WERI-Rb-1 (cell line): ENCODE data around the gene CHCT1.
"Not testable (repeated sequence)": the region's sequence is repeated elsewhere in the genome, so short reads cannot be mapped to it uniquely, and the experiment has no call there.

Experiments used
- DNase-seq: peaks from one replicate; pipeline ENCODE4 v3.0.0-alpha.2; 2020
- H3K27ac ChIP-seq: fragments of 250-450 bp; sonication (Bioruptor Pico); 2 replicates; pipeline ENCODE4 v1.5.1; 2020; ENCODE audit warnings: mild to moderate bottlenecking, moderate library complexity
- H3K27me3 ChIP-seq: fragments of 250-450 bp; sonication (Bioruptor Pico); 2 replicates; pipeline ENCODE4 v1.5.1; 2021; ENCODE audit warnings: mild to moderate bottlenecking, low read depth, moderate library complexity; ENCODE audit not compliant: insufficient read depth, severe bottlenecking
- H3K36me3 ChIP-seq: fragments of 250-450 bp; sonication (Bioruptor Pico); 2 replicates; pipeline ENCODE4 v1.5.1; 2020; ENCODE audit warnings: mild to moderate bottlenecking, moderate library complexity
- H3K4me3 ChIP-seq: 2 replicates; pipeline ENCODE4 v1.5.1; 2011; ENCODE audit warnings: low read depth, mild to moderate bottlenecking, control low read depth, low read length
- H3K9me3 ChIP-seq: fragments of 250-450 bp; sonication (Bioruptor Pico); 2 replicates; pipeline ENCODE4 v1.5.1; 2021; ENCODE audit warnings: mild to moderate bottlenecking, moderate library complexity; ENCODE audit not compliant: severe bottlenecking
- TF ChIP-seq, protein P1 (sequence below): IDR thresholded peaks from 2 replicates; pipeline ENCODE4 v1.5.1; 2011; ENCODE audit warnings: low read depth, mild to moderate bottlenecking, control low read depth, inconsistent platforms, low read length

The CHCT1 gene

DNA sequence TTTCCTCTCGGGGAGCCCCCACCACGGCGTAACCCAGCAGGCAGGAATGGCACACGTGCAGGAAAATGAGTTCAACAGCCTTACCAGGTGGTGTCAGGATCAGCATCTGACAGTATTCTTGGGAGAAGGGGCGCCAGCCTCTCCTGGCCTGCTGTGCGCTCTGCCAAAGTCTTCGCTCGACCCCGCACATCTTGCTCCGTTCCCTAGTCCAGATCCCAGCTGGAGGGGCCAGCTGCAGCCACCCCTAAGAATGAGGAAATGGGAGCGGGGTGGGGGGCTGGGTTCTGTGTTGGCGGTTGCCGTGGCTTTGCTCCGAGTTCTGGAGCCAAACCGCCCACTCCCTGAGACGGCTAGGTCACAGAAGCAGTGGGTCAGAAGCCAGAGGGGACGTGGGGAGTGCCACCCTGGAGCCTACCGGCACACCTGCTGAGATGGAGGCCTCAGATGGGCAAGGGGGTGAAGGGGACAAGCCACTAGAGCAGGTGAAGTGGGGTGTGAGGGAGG, at the start of gene CHCT1:
TSS of gene CHCT1 (plus strand) at position 328 of the 504 bp plus-strand sequence. CDS start at position 432, 104 bp downstream.
- H3K4me3 ChIP-seq, result peak within 1 kb of the TSS; percentile 39
- 0 out of 2 replicates have a peak within 1 kb of the TSS, but pooled peaks have one; percentile 20 for H3K27ac ChIP-seq
- H3K36me3 ChIP-seq, result no peaks in the 10 kb centered on the region
- TF ChIP-seq, protein P1, sequence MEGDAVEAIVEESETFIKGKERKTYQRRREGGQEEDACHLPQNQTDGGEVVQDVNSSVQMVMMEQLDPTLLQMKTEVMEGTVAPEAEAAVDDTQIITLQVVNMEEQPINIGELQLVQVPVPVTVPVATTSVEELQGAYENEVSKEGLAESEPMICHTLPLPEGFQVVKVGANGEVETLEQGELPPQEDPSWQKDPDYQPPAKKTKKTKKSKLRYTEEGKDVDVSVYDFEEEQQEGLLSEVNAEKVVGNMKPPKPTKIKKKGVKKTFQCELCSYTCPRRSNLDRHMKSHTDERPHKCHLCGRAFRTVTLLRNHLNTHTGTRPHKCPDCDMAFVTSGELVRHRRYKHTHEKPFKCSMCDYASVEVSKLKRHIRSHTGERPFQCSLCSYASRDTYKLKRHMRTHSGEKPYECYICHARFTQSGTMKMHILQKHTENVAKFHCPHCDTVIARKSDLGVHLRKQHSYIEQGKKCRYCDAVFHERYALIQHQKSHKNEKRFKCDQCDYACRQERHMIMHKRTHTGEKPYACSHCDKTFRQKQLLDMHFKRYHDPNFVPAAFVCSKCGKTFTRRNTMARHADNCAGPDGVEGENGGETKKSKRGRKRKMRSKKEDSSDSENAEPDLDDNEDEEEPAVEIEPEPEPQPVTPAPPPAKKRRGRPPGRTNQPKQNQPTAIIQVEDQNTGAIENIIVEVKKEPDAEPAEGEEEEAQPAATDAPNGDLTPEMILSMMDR, result no peak
- H3K9me3 ChIP-seq, result peaks cover 2% of the 10 kb centered on the region
- DNase-seq, result no peak
- H3K27me3 ChIP-seq, result no peaks in the 10 kb centered on the region

DNA sequence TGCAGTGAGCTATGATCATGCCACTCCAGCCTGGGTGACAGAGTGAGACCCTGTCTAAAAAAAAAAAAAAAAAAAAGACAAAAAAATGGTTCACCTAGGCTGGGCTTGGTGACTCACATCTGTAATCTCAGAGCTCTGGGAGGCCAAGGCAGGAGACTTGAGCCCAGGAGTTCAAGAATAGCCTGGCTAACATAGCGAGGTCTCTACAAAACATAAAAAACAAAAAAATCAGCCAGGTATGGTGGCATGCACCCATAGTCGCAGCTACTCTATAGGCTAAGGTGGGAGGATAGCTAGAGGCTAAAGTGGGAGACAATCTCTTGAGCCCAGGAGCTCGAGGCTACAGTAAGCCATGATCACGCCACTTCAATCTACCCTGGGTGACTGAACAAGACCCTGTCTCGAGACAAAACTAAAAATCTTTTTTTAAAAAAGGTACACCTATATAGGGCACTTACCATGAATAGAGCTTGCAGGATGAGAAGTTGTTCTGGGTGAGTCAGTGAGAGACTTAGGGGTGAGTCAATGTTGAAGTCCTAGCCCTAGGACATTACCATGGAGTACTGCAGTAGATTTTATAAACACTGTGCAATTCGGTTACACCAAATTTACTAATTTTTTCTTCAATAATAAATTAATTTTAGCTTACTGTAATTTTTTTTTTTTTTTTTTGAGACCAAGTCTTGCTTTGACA, 49.4 kb upstream of the CHCT1 start:
- Histone ChIP-seq H3K9me3 (no peaks in the 10 kb centered on the region), H3K36me3 (no peaks in the 10 kb centered on the region), H3K27ac (no peak overlapping the region), H3K27me3 (no peaks in the 10 kb centered on the region), H3K4me3 (no peak overlapping the region)
- TF ChIP-seq, protein P1, result no peak
- no peak for DNase-seq

DNA sequence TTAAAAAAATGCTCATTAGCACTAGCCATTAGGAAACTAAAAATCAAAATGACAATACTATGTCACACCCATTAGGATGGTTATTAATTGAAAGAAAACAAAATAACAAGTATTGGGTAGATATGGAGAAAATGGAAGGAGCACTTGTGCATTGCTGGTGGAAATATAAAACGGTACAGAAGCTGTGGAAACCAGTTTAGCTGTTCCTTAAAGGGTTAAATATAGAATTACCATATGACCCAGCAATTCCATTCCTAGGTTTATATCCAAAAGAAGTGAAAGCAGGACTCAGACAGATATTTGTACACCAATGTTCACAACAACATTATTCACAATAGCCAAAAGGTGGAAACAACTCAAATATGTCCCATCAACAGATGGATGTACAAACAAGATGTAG, 44.1 kb upstream of the CHCT1 start:
- not testable (repeated sequence) for DNase-seq, H3K27me3 ChIP-seq, H3K4me3 ChIP-seq, H3K36me3 ChIP-seq, H3K9me3 ChIP-seq, H3K27ac ChIP-seq

DNA sequence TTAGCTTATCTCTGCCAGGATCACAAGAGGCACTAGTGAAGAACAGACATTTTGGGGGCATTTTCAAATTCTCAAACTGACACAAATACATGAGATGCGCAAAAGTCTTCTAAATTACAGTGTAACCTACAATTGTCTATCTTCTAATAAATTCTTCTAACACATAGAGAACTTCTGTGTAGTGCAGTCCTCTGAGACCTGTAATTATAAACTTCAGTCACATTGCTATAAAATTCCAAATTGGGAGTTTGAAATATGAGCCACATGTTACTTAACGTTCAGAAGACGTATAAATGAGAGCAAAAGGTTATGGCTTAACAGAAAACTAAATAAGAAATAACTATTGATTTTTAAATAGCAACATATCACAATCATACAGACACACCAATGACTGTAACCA, 42.8 kb upstream of the CHCT1 start:
- H3K4me3 ChIP-seq, H3K9me3 ChIP-seq, H3K27ac ChIP-seq, H3K36me3 ChIP-seq, DNase-seq, H3K27me3 ChIP-seq: not testable (repeated sequence)

DNA sequence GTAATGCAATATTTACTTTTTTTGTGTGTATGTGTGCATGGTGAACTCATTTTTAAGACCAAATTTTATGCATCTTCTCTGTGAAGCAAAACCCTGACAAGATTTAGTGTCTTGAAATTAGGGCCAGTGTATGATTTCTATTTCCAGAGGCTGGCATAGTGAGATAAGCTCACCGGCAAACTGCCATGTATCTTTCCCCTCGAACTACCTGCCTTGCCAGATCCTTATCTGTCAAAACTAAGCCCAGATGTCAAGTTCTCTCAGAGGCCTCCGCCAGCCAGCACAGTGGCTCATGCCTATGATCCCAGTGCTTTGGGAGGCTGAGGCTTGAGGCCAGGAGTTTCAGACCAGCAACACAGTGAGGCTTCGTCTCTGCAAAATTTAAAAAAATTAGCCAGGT, 40.3 kb upstream of the CHCT1 start:
- Histone ChIP-seq H3K27ac (no peak overlapping the region), H3K27me3 (no peaks in the 10 kb centered on the region), H3K9me3 (no peaks in the 10 kb centered on the region), H3K36me3 (no peaks in the 10 kb centered on the region), H3K4me3 (no peak overlapping the region)
- no peak for DNase-seq
- TF ChIP-seq, protein P1, result no peak

DNA sequence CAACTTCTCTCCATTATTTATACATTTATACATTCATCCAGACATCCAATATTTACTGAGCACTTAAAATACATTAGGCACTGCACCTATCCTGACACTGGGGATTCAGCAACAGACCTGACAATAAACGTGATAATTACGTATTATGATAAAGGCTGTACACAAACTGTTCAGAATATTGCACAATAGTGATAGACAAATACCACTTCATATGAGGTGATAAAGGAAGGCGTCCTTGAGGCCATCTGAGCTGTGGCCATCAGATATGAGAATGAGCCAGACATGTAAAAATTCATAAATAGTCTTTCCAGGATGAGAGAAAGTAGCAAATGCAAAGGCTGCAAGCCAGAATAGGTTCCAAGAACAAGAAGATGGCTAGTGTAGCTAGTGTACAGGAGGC, 38.9 kb upstream of the CHCT1 start:
- H3K9me3 ChIP-seq, result no peaks in the 10 kb centered on the region
- no peaks in the 10 kb centered on the region for H3K36me3 ChIP-seq
- no peak for DNase-seq
- H3K27me3 ChIP-seq, result no peaks in the 10 kb centered on the region
- no peak overlapping the region for H3K27ac ChIP-seq
- TF ChIP-seq, protein P1, result no peak
- H3K4me3 ChIP-seq, result no peak overlapping the region

DNA sequence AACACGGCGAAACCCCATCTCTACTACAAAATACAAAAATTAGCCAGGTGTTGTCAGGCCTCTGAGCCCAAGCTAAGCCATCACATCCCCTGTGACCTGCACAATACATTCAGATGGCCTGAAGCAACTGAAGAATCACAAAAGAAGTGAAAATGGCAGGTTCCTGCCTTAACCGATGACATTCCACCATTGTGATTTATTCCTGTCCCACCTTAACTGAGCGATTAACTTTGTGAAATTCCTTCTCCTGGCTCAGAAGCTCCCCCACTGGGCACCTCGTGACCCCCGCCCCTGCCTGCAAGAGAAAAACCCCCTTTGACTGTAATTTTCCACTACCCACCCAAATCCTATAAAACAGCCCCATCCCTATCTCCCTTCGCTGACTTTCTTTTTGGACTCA, 37.4 kb upstream of the CHCT1 start:
- not testable (repeated sequence) for H3K27ac ChIP-seq, DNase-seq, H3K9me3 ChIP-seq

More for the DNA sequence above, 37.4 kb upstream of the CHCT1 start:
- H3K36me3 ChIP-seq, H3K27me3 ChIP-seq, H3K4me3 ChIP-seq: not testable (repeated sequence)
